HUES48 (cell line): Measurements from ENCODE around the gene MRPS31.

Experiments used
- H3K27ac ChIP-seq: one replicate; pipeline ENCODE4 v1.7.0; 2013; ENCODE audit warnings: low read depth, low read length, inconsistent platforms
- H3K27me3 ChIP-seq: 2 replicates; pipeline ENCODE4 v1.6.1; 2013; ENCODE audit warnings: mild to moderate bottlenecking, low read length; ENCODE audit not compliant: control insufficient read depth, insufficient read depth
- H3K36me3 ChIP-seq: 2 replicates; pipeline ENCODE4 v1.6.1; 2013; ENCODE audit warnings: low read length; ENCODE audit not compliant: control insufficient read depth, insufficient read depth
- H3K4me1 ChIP-seq: 2 replicates; pipeline ENCODE4 v1.6.1; 2013; ENCODE audit warnings: mild to moderate bottlenecking, low read length; ENCODE audit not compliant: control insufficient read depth, insufficient read depth
- H3K4me3 ChIP-seq: 2 replicates; pipeline ENCODE4 v1.5.1; 2013; ENCODE audit warnings: mild to moderate bottlenecking, low read depth, low read length
- H3K9ac ChIP-seq: 2 replicates; pipeline ENCODE4 v1.6.1; 2013; ENCODE audit warnings: mild to moderate bottlenecking, low read depth, low read length, moderate library complexity
- H3K9me3 ChIP-seq: 2 replicates; pipeline ENCODE4 v1.6.1; 2013; ENCODE audit warnings: low read length; ENCODE audit not compliant: control insufficient read depth, insufficient read depth

Gene MRPS31

DNA sequence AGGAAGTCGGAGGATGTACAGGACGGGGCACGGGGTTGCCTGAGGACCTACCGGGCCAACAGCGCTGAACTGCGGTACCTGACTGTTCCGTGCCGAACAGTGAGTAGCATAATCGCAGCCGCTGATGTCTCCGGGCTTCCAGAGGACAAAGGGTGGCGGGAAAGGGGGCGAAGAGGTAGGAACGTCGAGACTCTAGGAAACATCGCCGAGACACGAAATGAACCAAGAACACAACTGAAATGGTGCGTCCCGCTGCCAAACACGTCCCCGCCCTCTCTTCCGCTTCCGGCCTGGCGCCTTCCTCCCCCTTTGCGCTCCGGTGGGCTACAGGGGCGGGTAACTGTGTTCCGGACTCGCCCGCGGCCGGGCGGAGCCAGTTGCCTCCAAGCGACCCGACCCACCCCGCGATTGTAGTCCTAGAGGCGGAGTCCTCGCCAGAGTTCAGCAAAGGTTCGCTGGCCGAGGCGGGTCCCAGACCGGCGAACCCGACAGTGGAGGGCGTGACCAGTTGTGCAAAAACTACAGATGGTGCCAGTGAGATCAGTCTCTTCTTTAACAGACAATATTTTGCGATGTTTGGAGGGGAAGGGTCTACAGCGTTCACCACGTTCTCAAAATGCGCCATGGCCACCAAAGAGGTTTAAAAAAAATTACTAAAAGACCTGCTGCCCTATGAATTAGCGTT is at the start of gene MRPS31:
Gene MRPS31, minus strand, starts transcription at position 257 of the 685 bp plus-strand sequence. Its CDS starts 54 bp downstream, at position 203.
- Histone ChIP-seq H3K36me3 (peaks cover 9% of the 10 kb centered on the region), H3K27me3 (no peaks in the 10 kb centered on the region), H3K4me1 (no peaks in the 10 kb centered on the region), H3K27ac (peak within 1 kb of the TSS; percentile 92), H3K4me3 (peak within 1 kb of the TSS; percentile 89), H3K9me3 (no peaks in the 10 kb centered on the region), H3K9ac (peak within 1 kb of the TSS; percentile 88)

- no peak overlapping the region for H3K27ac ChIP-seq
- H3K9ac ChIP-seq: no peak overlapping the region
- no peaks in the 10 kb centered on the region for H3K36me3 ChIP-seq
- no peaks in the 10 kb centered on the region for H3K4me1 ChIP-seq
- no peaks in the 10 kb centered on the region for H3K27me3 ChIP-seq
- no peaks in the 10 kb centered on the region for H3K9me3 ChIP-seq
- no peak overlapping the region for H3K4me3 ChIP-seq
These were observed 48.9 kb upstream of the MRPS31 start for GRCh38 chr13:40819797-40820315.

- H3K4me1 ChIP-seq: no peaks in the 10 kb centered on the region
- no peak overlapping the region for H3K4me3 ChIP-seq
- H3K27me3 ChIP-seq: no peaks in the 10 kb centered on the region
- no peak overlapping the region for H3K9ac ChIP-seq
- no peaks in the 10 kb centered on the region for H3K9me3 ChIP-seq
- no peak overlapping the region for H3K27ac ChIP-seq
- no peaks in the 10 kb centered on the region for H3K36me3 ChIP-seq
These were observed 47.9 kb upstream of the MRPS31 start for GRCh38 chr13:40818926-40819325.

- H3K9me3 ChIP-seq: no peaks in the 10 kb centered on the region
- no peaks in the 10 kb centered on the region for H3K4me1 ChIP-seq
- H3K4me3 ChIP-seq: no peak overlapping the region
- peaks cover 19% of the 10 kb centered on the region for H3K36me3 ChIP-seq
- no peak overlapping the region for H3K9ac ChIP-seq
- no peaks in the 10 kb centered on the region for H3K27me3 ChIP-seq
- H3K27ac ChIP-seq: no peak overlapping the region
These were observed 43.8 kb upstream of the MRPS31 start for GRCh38 chr13:40814803-40815202.

- H3K4me3 ChIP-seq: no peak overlapping the region
- no peak overlapping the region for H3K27ac ChIP-seq
- H3K4me1 ChIP-seq: no peaks in the 10 kb centered on the region
- no peaks in the 10 kb centered on the region for H3K9me3 ChIP-seq
- no peak overlapping the region for H3K9ac ChIP-seq
- no peaks in the 10 kb centered on the region for H3K27me3 ChIP-seq
- peaks cover 28% of the 10 kb centered on the region for H3K36me3 ChIP-seq
These were observed 42.9 kb upstream of the MRPS31 start for GRCh38 chr13:40813667-40814454.

DNA sequence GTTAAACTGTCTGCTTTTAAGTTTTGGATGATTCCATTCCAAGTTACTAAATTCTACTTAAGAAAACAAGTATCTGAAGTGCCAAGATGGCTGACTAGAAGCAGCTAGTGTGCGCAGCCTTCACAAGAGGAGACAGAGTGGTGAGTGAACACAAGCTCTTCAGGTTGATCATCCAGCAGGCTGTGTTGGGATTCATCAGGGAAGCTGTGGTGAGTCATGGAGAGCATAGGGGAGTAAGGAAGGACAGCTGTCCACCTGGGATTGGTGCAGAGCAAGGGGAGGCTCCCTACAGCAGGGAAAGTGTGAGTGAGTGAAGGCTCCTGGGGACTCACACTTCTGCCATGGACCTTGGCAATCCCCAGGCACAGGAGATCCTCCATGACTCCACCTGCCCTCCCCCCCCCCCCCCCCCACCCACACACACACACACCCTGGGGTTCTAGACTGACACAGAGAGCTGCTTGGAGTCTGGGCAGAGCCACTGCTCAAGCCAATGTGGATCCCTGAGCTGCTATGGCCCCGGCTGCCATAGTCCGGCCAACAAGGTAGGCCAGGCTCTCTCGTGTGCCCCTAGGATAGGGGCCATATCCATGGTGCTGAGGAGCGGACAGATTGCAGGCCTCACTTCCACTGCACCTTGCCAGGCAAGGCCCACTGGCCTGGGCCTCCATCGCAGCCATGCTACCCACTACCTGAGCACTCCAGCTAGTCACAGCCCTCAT is 41.9 kb upstream of the MRPS31 start:
- Histone ChIP-seq H3K9me3 (no peaks in the 10 kb centered on the region), H3K4me3 (no peak overlapping the region), H3K36me3 (peaks cover 34% of the 10 kb centered on the region), H3K9ac (no peak overlapping the region), H3K27ac (no peak overlapping the region), H3K4me1 (no peaks in the 10 kb centered on the region), H3K27me3 (no peaks in the 10 kb centered on the region)

DNA sequence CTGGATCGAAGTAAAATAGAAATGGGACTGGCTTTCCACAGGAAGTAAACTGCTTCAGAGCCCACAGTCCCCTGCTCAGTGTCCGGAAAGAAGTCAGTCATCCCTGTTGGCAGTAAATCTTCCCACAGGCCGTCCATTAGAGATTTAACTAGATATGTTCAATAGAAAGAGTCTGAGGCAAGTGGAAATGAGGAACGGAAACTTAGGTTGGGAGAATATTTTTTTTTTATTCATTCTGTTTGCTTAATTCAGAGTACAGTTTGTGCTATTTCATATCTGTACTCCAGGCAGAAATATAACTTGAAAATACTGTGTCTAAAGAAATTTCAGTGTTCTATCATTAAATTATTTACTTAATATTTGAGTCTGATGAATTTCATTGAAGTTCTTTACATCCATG is 41.1 kb upstream of the MRPS31 start:
- Histone ChIP-seq H3K27me3 (no peaks in the 10 kb centered on the region), H3K36me3 (peaks cover 38% of the 10 kb centered on the region), H3K4me3 (no peak overlapping the region), H3K9ac (no peak overlapping the region), H3K4me1 (no peaks in the 10 kb centered on the region), H3K9me3 (no peaks in the 10 kb centered on the region), H3K27ac (no peak overlapping the region)

DNA sequence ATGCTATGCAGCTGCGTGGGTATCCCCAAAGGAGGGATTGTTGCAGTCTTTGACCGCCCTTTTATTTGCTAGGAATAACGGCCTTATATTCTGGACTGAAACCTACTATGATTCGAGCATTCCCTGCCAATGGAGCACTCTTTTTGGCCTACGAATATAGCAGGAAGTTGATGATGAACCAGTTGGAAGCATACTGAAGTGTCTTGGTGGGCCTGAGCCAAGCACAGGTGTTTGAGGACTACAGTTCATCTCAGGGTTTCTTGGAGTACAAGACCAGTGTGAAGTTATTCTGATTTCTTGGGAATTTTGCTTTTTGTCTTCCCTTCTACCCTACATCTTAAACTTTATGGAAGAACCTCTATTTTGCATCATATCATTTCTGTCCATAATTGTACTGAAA is 38.5 kb upstream of the MRPS31 start:
- Histone ChIP-seq H3K4me3 (no peak overlapping the region), H3K36me3 (peaks cover 60% of the 10 kb centered on the region), H3K27ac (no peak overlapping the region), H3K4me1 (no peaks in the 10 kb centered on the region), H3K27me3 (no peaks in the 10 kb centered on the region), H3K9ac (no peak overlapping the region), H3K9me3 (no peaks in the 10 kb centered on the region)

DNA sequence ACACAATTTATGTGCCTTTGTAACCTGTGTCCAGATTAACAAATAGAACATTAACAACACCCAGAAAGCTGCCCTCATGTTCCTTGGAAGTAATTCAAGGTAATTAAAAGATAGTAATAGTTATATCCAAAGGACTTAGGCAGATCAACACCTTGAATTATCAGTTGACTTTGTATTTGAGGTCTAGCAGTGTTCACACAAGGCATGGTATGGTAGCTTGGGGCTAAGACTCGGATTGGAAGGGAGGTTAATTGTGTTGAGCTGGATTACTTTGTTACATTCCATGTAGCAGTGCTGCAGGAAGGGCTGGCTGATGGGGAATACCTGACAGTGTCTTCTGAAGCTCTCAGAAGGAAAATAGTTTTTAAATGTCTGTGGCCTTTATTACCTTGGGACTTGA is 35.3 kb upstream of the MRPS31 start:
- Histone ChIP-seq H3K9ac (no peak overlapping the region), H3K9me3 (no peaks in the 10 kb centered on the region), H3K27ac (no peak overlapping the region), H3K27me3 (no peaks in the 10 kb centered on the region), H3K4me1 (no peaks in the 10 kb centered on the region), H3K36me3 (peaks cover 70% of the 10 kb centered on the region), H3K4me3 (no peak overlapping the region)

- H3K27ac ChIP-seq: no peak overlapping the region
- no peak overlapping the region for H3K9ac ChIP-seq
- no peaks in the 10 kb centered on the region for H3K27me3 ChIP-seq
- H3K4me3 ChIP-seq: no peak overlapping the region
- H3K4me1 ChIP-seq: no peaks in the 10 kb centered on the region
- H3K9me3 ChIP-seq: no peaks in the 10 kb centered on the region
- H3K36me3 ChIP-seq: peaks cover 75% of the 10 kb centered on the region
These were observed 32.3 kb upstream of the MRPS31 start for GRCh38 chr13:40803316-40803715.
